HEK293 (cell line): ENCODE data around the gene KRT39.

Experiments
- CTCF ChIA-PET: fragments of 350-600 bp; formaldehyde crosslinking; extraction: SDS; loops from one replicate; lab custom pipeline; 2021; ENCODE audit warnings: antibody characterized with exemption; lab: Yijun Ruan, JAX
- POLR2A ChIA-PET: fragments of 300-600 bp; formaldehyde crosslinking; extraction: SDS; loops from one replicate; lab custom pipeline; 2020; ENCODE audit warnings: antibody characterized with exemption, inconsistent platforms; lab: Yijun Ruan, JAX
- H3K27ac ChIP-seq: fragments of 200-500 bp; sonication (Bioruptor generic); 2 replicates; pipeline ENCODE4 v1.5.1; 2014; ENCODE audit warnings: low read depth, low read length, control low read depth, inconsistent platforms; ENCODE audit errors: extremely low read depth
- H3K36me3 ChIP-seq, 2 experiments: fragments of 200-500 bp in 1 of 2; sonication (Bioruptor generic) in 1 of 2; 1 replicate in 1 of 2; 2 replicates in 1 of 2; pipeline ENCODE4 v1.5.1; 2014 to 2017; ENCODE audit warnings: inconsistent platforms in 2 of 2, low read length in 2 of 2; ENCODE audit not compliant: control insufficient read depth in 2 of 2, insufficient read depth in 1 of 2
- H3K4me1 ChIP-seq: fragments of 200-500 bp; sonication (Bioruptor generic); 2 replicates; pipeline ENCODE4 v1.5.1; 2014; ENCODE audit warnings: mild to moderate bottlenecking, low read length, inconsistent platforms; ENCODE audit not compliant: control insufficient read depth, insufficient read depth
- H3K4me3 ChIP-seq: 2 replicates; pipeline ENCODE4 v1.5.1; 2011; ENCODE audit warnings: low read depth, mild to moderate bottlenecking, control low read depth, low read length, moderate library complexity
- H3K9me3 ChIP-seq: fragments of 200-500 bp; sonication (Bioruptor generic); 2 replicates; pipeline ENCODE4 v1.5.1; 2014; ENCODE audit warnings: low read depth, low read length, inconsistent platforms; ENCODE audit not compliant: control insufficient read depth, insufficient read depth
- BCL11A ChIP-seq: fragments of 450-650 bp; formaldehyde crosslinking; IDR thresholded peaks from 2 replicates; pipeline ENCODE4 v1.5.1; 2016; ENCODE audit warnings: low read depth, missing biosample characterization, missing genetic modification characterization
- GFI1B ChIP-seq: fragments of 450-650 bp; formaldehyde crosslinking; IDR thresholded peaks from 2 replicates; pipeline ENCODE4 v1.5.1; 2016; ENCODE audit warnings: missing biosample characterization, missing genetic modification characterization
- HOXC10 ChIP-seq: sonication (generic); formaldehyde crosslinking; IDR thresholded peaks from 2 replicates; pipeline ENCODE4 v1.8.1; 2023; ENCODE audit warnings: mild to moderate bottlenecking, missing genetic modification reagents
- ZBTB7A ChIP-seq: fragments of 450-650 bp; formaldehyde crosslinking; IDR thresholded peaks from 2 replicates; pipeline ENCODE4 v1.5.1; 2016; ENCODE audit warnings: low read depth, missing biosample characterization, missing genetic modification characterization
- ZFP37 ChIP-seq: fragments of 450-650 bp; formaldehyde crosslinking; IDR thresholded peaks from 2 replicates; pipeline ENCODE4 v1.5.1; 2016; ENCODE audit warnings: missing biosample characterization, missing genetic modification characterization
- ZNF2 ChIP-seq: fragments of 450-650 bp; formaldehyde crosslinking; IDR thresholded peaks from 2 replicates; pipeline ENCODE4 v1.5.1; 2016; ENCODE audit warnings: missing biosample characterization, missing genetic modification characterization
- ZNF302 ChIP-seq: fragments of 450-650 bp; formaldehyde crosslinking; IDR thresholded peaks from 2 replicates; pipeline ENCODE4 v1.5.1; 2016; ENCODE audit warnings: missing biosample characterization, missing genetic modification characterization, low read depth
- ZNF311 ChIP-seq: fragments of 450-650 bp; formaldehyde crosslinking; IDR thresholded peaks from 2 replicates; pipeline ENCODE4 v1.5.1; 2017; ENCODE audit warnings: missing biosample characterization, missing genetic modification characterization, borderline replicate concordance
- ZNF354C ChIP-seq: fragments of 450-650 bp; formaldehyde crosslinking; IDR thresholded peaks from 2 replicates; pipeline ENCODE4 v1.5.1; 2016; ENCODE audit warnings: missing biosample characterization, missing genetic modification characterization, low read depth, borderline replicate concordance
- ZNF394 ChIP-seq: fragments of 450-650 bp; formaldehyde crosslinking; IDR thresholded peaks from 2 replicates; pipeline ENCODE4 v1.5.1; 2016; ENCODE audit warnings: missing biosample characterization, missing genetic modification characterization, mild to moderate bottlenecking, moderate library complexity, borderline replicate concordance
- ZNF416 ChIP-seq: fragments of 450-650 bp; formaldehyde crosslinking; IDR thresholded peaks from 2 replicates; pipeline ENCODE4 v1.5.1; 2016; ENCODE audit warnings: missing biosample characterization, missing genetic modification characterization
- ZNF433 ChIP-seq: fragments of 450-650 bp; formaldehyde crosslinking; IDR thresholded peaks from 2 replicates; pipeline ENCODE4 v1.5.1; 2016; ENCODE audit warnings: missing biosample characterization, missing genetic modification characterization, low read depth
- ZNF473 ChIP-seq: fragments of 450-650 bp; formaldehyde crosslinking; IDR thresholded peaks from 2 replicates; pipeline ENCODE4 v1.5.1; 2017; ENCODE audit warnings: missing biosample characterization, missing genetic modification characterization
- ZNF670 ChIP-seq: fragments of 450-650 bp; formaldehyde crosslinking; IDR thresholded peaks from 2 replicates; pipeline ENCODE4 v1.5.1; 2016; ENCODE audit warnings: missing biosample characterization, missing genetic modification characterization, low read depth
- ZNF747 ChIP-seq: fragments of 450-650 bp; formaldehyde crosslinking; IDR thresholded peaks from 2 replicates; pipeline ENCODE4 v1.5.1; 2016; ENCODE audit warnings: missing biosample characterization, missing genetic modification characterization
- TF ChIP-seq, protein P1 (sequence below): fragments of 450-650 bp; formaldehyde crosslinking; IDR thresholded peaks from 2 replicates; pipeline ENCODE4 v1.5.1; 2016; ENCODE audit warnings: missing biosample characterization, missing genetic modification characterization
- TF ChIP-seq, protein P2 (sequence below): fragments of 450-650 bp; formaldehyde crosslinking; IDR thresholded peaks from 2 replicates; pipeline ENCODE4 v1.5.1; 2016; ENCODE audit warnings: missing biosample characterization, missing genetic modification characterization, low read depth
- TF ChIP-seq, protein P3 (sequence below): fragments of 450-650 bp; formaldehyde crosslinking; IDR thresholded peaks from 2 replicates; pipeline ENCODE4 v1.5.1; 2016; ENCODE audit warnings: missing biosample characterization, missing genetic modification characterization, borderline replicate concordance
- TF ChIP-seq, protein P4 (sequence below): fragments of 450-650 bp; formaldehyde crosslinking; IDR thresholded peaks from 2 replicates; pipeline ENCODE4 v1.5.1; 2016; ENCODE audit warnings: missing biosample characterization, missing genetic modification characterization
- TF ChIP-seq, protein P5 (sequence below): fragments of 450-650 bp; formaldehyde crosslinking; IDR thresholded peaks from 2 replicates; pipeline ENCODE4 v1.5.1; 2017; ENCODE audit warnings: missing biosample characterization, missing genetic modification characterization

Gene KRT39

DNA sequence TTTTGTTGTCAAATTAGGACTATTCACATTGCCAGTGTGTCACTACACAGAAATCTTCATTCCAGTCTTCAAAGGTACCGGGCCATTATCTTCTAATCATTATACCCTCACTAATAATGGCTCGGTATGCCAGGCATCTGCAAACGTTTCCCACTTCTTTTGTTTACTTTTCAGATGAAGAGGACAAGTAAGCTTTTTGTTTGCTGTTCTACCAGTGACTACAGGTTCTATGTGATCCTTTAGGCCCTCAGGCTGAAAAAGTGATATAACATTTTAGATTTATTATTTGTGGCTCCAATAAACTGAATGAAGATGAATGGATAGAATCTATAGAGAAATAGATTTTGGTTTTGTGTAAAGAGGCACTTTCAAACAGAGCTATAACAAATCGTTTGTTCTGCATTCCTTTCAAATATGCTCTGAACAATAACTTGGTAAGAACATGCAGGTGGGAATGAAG lies 42.6 kb upstream of the KRT39 start:
- no peaks in the 10 kb centered on the region for H3K9me3 ChIP-seq
- no peak overlapping the region for H3K4me3 ChIP-seq
- TF ChIP-seq, protein P1, sequence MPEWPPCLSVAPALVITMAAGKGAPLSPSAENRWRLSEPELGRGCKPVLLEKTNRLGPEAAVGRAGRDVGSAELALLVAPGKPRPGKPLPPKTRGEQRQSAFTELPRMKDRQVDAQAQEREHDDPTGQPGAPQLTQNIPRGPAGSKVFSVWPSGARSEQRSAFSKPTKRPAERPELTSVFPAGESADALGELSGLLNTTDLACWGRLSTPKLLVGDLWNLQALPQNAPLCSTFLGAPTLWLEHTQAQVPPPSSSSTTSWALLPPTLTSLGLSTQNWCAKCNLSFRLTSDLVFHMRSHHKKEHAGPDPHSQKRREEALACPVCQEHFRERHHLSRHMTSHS = no peak
- TF ChIP-seq, protein P2, sequence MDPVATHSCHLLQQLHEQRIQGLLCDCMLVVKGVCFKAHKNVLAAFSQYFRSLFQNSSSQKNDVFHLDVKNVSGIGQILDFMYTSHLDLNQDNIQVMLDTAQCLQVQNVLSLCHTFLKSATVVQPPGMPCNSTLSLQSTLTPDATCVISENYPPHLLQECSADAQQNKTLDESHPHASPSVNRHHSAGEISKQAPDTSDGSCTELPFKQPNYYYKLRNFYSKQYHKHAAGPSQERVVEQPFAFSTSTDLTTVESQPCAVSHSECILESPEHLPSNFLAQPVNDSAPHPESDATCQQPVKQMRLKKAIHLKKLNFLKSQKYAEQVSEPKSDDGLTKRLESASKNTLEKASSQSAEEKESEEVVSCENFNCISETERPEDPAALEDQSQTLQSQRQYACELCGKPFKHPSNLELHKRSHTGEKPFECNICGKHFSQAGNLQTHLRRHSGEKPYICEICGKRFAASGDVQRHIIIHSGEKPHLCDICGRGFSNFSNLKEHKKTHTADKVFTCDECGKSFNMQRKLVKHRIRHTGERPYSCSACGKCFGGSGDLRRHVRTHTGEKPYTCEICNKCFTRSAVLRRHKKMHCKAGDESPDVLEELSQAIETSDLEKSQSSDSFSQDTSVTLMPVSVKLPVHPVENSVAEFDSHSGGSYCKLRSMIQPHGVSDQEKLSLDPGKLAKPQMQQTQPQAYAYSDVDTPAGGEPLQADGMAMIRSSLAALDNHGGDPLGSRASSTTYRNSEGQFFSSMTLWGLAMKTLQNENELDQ (tag by site-specific recombination) = no peak
- TF ChIP-seq ZNF354C (tag by site-specific recombination) (no peak), ZFP37 (no peak)
- ChIA-PET CTCF (interaction anchor here (0.5 kb wide), 1 partner anchor 559 kb away, joined by 5 read pairs; no protein-coding TSS in a partner anchor), POLR2A (no interaction called here)
- H3K27ac ChIP-seq = no peak overlapping the region
- no peaks in the 10 kb centered on the region for H3K36me3 ChIP-seq
- H3K4me1 ChIP-seq = no peaks in the 10 kb centered on the region

DNA sequence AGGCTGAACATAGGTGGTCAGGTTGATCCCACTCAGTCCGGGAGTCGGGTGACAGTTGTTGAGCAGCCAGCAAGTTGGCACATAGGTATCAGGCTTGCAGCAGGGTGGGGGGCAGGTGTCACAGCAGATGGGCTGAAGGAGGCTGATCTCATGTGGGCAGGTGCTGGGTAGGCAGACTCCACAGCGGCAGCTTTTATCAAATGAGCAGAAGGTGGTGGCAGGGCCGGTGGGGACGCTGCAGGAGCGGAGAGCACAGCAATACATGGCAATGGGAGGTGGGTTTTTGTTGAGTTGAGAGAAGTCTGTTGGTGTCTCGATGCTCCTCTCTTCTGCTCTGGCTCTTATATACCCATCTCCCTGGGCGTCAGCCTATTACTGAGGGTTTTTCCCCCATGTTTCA lies 42.1 kb upstream of the KRT39 start, which contains the start of gene KRTAP3-1:
TSS of gene KRTAP3-1 (minus strand) at position 318 of the 400 bp plus-strand sequence. CDS start at position 264, 54 bp downstream.
- CTCF ChIA-PET = interaction anchor here (0.5 kb wide), 1 partner anchor 640 kb away, joined by 3 read pairs; no protein-coding TSS in a partner anchor
- Histone ChIP-seq H3K27ac (no peak within 1 kb of the TSS), H3K4me3 (no peak within 1 kb of the TSS), H3K36me3 (no peaks in the 10 kb centered on the region), H3K4me1 (no peaks in the 10 kb centered on the region), H3K9me3 (no peaks in the 10 kb centered on the region)
- POLR2A ChIA-PET = no interaction called here
- TF ChIP-seq ZNF416 (tag by site-specific recombination) (no peak), ZNF311 (tag by site-specific recombination) (no peak), ZNF302 (tag by site-specific recombination) (no peak), BCL11A (tag by site-specific recombination) (no peak), ZNF394 (no peak), ZNF747 (tag by site-specific recombination) (no peak), ZBTB7A (tag by site-specific recombination) (no peak), ZNF473 (tag by site-specific recombination) (no peak), HOXC10 (no peak), ZNF670 (tag by site-specific recombination) (no peak), ZNF2 (tag by site-specific recombination) (no peak), ZNF433 (tag by site-specific recombination) (no peak), GFI1B (no peak)
- TF ChIP-seq, protein P3, sequence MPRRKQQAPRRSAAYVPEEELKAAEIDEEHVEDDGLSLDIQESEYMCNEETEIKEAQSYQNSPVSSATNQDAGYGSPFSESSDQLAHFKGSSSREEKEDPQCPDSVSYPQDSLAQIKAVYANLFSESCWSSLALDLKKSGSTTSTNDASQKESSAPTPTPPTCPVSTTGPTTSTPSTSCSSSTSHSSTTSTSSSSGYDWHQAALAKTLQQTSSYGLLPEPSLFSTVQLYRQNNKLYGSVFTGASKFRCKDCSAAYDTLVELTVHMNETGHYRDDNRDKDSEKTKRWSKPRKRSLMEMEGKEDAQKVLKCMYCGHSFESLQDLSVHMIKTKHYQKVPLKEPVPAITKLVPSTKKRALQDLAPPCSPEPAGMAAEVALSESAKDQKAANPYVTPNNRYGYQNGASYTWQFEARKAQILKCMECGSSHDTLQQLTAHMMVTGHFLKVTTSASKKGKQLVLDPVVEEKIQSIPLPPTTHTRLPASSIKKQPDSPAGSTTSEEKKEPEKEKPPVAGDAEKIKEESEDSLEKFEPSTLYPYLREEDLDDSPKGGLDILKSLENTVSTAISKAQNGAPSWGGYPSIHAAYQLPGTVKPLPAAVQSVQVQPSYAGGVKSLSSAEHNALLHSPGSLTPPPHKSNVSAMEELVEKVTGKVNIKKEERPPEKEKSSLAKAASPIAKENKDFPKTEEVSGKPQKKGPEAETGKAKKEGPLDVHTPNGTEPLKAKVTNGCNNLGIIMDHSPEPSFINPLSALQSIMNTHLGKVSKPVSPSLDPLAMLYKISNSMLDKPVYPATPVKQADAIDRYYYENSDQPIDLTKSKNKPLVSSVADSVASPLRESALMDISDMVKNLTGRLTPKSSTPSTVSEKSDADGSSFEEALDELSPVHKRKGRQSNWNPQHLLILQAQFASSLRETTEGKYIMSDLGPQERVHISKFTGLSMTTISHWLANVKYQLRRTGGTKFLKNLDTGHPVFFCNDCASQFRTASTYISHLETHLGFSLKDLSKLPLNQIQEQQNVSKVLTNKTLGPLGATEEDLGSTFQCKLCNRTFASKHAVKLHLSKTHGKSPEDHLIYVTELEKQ (tag by site-specific recombination) = no peak
- TF ChIP-seq, protein P4, sequence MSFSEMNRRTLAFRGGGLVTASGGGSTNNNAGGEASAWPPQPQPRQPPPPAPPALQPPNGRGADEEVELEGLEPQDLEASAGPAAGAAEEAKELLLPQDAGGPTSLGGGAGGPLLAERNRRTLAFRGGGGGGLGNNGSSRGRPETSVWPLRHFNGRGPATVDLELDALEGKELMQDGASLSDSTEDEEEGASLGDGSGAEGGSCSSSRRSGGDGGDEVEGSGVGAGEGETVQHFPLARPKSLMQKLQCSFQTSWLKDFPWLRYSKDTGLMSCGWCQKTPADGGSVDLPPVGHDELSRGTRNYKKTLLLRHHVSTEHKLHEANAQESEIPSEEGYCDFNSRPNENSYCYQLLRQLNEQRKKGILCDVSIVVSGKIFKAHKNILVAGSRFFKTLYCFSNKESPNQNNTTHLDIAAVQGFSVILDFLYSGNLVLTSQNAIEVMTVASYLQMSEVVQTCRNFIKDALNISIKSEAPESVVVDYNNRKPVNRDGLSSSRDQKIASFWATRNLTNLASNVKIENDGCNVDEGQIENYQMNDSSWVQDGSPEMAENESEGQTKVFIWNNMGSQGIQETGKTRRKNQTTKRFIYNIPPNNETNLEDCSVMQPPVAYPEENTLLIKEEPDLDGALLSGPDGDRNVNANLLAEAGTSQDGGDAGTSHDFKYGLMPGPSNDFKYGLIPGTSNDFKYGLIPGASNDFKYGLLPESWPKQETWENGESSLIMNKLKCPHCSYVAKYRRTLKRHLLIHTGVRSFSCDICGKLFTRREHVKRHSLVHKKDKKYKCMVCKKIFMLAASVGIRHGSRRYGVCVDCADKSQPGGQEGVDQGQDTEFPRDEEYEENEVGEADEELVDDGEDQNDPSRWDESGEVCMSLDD (tag by site-specific recombination) = no peak
- TF ChIP-seq, protein P5, sequence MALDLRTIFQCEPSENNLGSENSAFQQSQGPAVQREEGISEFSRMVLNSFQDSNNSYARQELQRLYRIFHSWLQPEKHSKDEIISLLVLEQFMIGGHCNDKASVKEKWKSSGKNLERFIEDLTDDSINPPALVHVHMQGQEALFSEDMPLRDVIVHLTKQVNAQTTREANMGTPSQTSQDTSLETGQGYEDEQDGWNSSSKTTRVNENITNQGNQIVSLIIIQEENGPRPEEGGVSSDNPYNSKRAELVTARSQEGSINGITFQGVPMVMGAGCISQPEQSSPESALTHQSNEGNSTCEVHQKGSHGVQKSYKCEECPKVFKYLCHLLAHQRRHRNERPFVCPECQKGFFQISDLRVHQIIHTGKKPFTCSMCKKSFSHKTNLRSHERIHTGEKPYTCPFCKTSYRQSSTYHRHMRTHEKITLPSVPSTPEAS (tag by site-specific recombination) = no peak
